Fibroblast of lung (primary cell): ENCODE data around the gene KRTDAP. TPM values are rescaled to one million over a fixed set of nuclear protein-coding genes. Genes with fewer than 3 reads are reported as not detected.
A peak's percentile ranks its signal among the peaks of the same experiment; 100 is the strongest.

Experiments
- DNase-seq, 2 donors: peaks; one replicate each; pipeline versions ENCODE4 v3.0.0 to v3.0.0-alpha.2; 2010; ENCODE audit warnings: low read depth in 2 of 2
- H2AFZ ChIP-seq: 2 replicates; pipeline ENCODE4 v1.5.1; 2012; ENCODE audit warnings: low read length, control low read depth, inconsistent platforms
- H3K27ac ChIP-seq: 2 replicates; pipeline ENCODE4 v1.5.1; 2011; ENCODE audit warnings: low read length, control low read depth; ENCODE audit not compliant: insufficient read depth
- H3K27me3 ChIP-seq: 2 replicates; pipeline ENCODE4 v1.5.1; 2011; ENCODE audit warnings: mild to moderate bottlenecking, low read length; ENCODE audit not compliant: control insufficient read depth, insufficient read depth
- H3K36me3 ChIP-seq: 2 replicates; pipeline ENCODE4 v1.5.1; 2011; ENCODE audit warnings: low read length; ENCODE audit not compliant: control insufficient read depth, insufficient read depth
- H3K4me1 ChIP-seq: 2 replicates; pipeline ENCODE4 v1.5.1; 2011; ENCODE audit warnings: low read length; ENCODE audit not compliant: control insufficient read depth, insufficient read depth; ENCODE audit errors: extremely low read depth
- H3K4me2 ChIP-seq: 2 replicates; pipeline ENCODE4 v1.5.1; 2011; ENCODE audit warnings: low read length, control low read depth; ENCODE audit not compliant: insufficient read depth; ENCODE audit errors: extremely low read depth
- H3K4me3 ChIP-seq, 4 experiments: fragments of 200-600 bp in 1 of 4; sonication (generic) in 1 of 4; replicated peaks in 1 of 4; 2 replicates each; pipeline ENCODE4 v1.5.1; 2011 to 2016; ENCODE audit warnings: low read length in 4 of 4, low read depth in 3 of 4, mild to moderate bottlenecking in 3 of 4, control low read depth in 2 of 4, inconsistent platforms in 1 of 4, mixed read lengths in 1 of 4; ENCODE audit not compliant: insufficient read depth in 1 of 4; ENCODE audit errors: control extremely low read depth in 1 of 4
- H3K79me2 ChIP-seq: 2 replicates; pipeline ENCODE4 v1.5.1; 2012; ENCODE audit warnings: mild to moderate bottlenecking, low read length, inconsistent platforms; ENCODE audit not compliant: control insufficient read depth, insufficient read depth
- H3K9ac ChIP-seq: 2 replicates; pipeline ENCODE4 v1.5.1; 2011; ENCODE audit warnings: mild to moderate bottlenecking, low read length, control low read depth; ENCODE audit not compliant: insufficient read depth
- H3K9me3 ChIP-seq: 2 replicates; pipeline ENCODE4 v1.5.1; 2012; ENCODE audit warnings: low read depth, low read length; ENCODE audit not compliant: control insufficient read depth, insufficient read depth
- H4K20me1 ChIP-seq: 2 replicates; pipeline ENCODE4 v1.5.1; 2011; ENCODE audit warnings: low read length; ENCODE audit not compliant: control insufficient read depth, insufficient read depth; ENCODE audit errors: extremely low read depth
- CTCF ChIP-seq, 2 donors: IDR thresholded peaks in 1 of 2; conservative IDR thresholded peaks in 1 of 2; 1 replicate in 1 of 2; 2 replicates in 1 of 2; pipeline ENCODE4 v1.5.1; 2011 to 2012; ENCODE audit warnings: low read length in 2 of 2, control low read depth in 1 of 2, inconsistent platforms in 1 of 2, low read depth in 1 of 2, mild to moderate bottlenecking in 1 of 2
- EZH2 ChIP-seq: IDR thresholded peaks from 2 replicates; pipeline ENCODE4 v1.5.1; 2012; ENCODE audit warnings: low read length, control low read depth, mild to moderate bottlenecking; ENCODE audit errors: missing control alignments
- polyA plus RNA-seq, 2 donors: library from polyadenylated mRNA; depleted of rRNA in 1 of 2; stranded (reverse) in 1 of 2; unstranded in 1 of 2; fragments of >200 nt; gene quantifications; 2 replicates each; pipeline ENCODE4 v1.2.1, GENCODE V29; 2011 to 2012; ENCODE audit warnings: missing spikeins in 1 of 2
- total RNA-seq: library from RNA; depleted of rRNA; stranded (reverse); fragments of >200 nt; gene quantifications from 2 replicates; pipeline ENCODE4 v1.2.1, GENCODE V29; 2014

KRTDAP gene
- total and polyA plus RNA-seq, 2 donors (not counting 1 experiment from before 2014, with no cell fraction given), result not detected

- H3K27ac ChIP-seq, result no peak overlapping the region
- no peaks in the 10 kb centered on the region for H3K79me2 ChIP-seq
- H3K27me3 ChIP-seq, result peaks cover 17% of the 10 kb centered on the region
- H3K4me1 ChIP-seq, result no peaks in the 10 kb centered on the region
- no peak for DNase-seq
- no peak for TF ChIP-seq EZH2
- TF ChIP-seq CTCF (conservative IDR thresholded peaks at IDR 0.05 in 1 of 2, IDR thresholded peaks at IDR 0.05 in 1 of 2; ENCODE audit: low read depth in 1 of 2, low read length in 2 of 2), result no peak
- no peak overlapping the region for H2AFZ ChIP-seq
- no peak overlapping the region for H3K9ac ChIP-seq
- no peaks in the 10 kb centered on the region for H4K20me1 ChIP-seq
- no peak overlapping the region for H3K4me3 ChIP-seq
- H3K4me2 ChIP-seq, result no peak overlapping the region
- H3K9me3 ChIP-seq, result no peaks in the 10 kb centered on the region
- H3K36me3 ChIP-seq, result no peaks in the 10 kb centered on the region
Observed at GRCh38 chr19:35502751-35503150, 12.5 kb upstream of the KRTDAP start.

GRCh38 chr19:35501684-35502083 is 11.4 kb upstream of the KRTDAP start:
- peaks cover 11% of the 10 kb centered on the region for H3K27me3 ChIP-seq
- no peak overlapping the region for H3K27ac ChIP-seq
- H3K9me3 ChIP-seq, result no peaks in the 10 kb centered on the region
- no peak overlapping the region for H3K4me2 ChIP-seq
- no peak overlapping the region for H3K9ac ChIP-seq
- no peak overlapping the region for H2AFZ ChIP-seq
- H3K4me3 ChIP-seq, result no peak overlapping the region
- TF ChIP-seq EZH2 (no peak), CTCF (conservative IDR thresholded peaks at IDR 0.05 in 1 of 2, IDR thresholded peaks at IDR 0.05 in 1 of 2; ENCODE audit: low read depth in 1 of 2, low read length in 2 of 2) (no peak)
- H3K79me2 ChIP-seq, result no peaks in the 10 kb centered on the region
- no peaks in the 10 kb centered on the region for H3K36me3 ChIP-seq
- no peaks in the 10 kb centered on the region for H4K20me1 ChIP-seq
- H3K4me1 ChIP-seq, result no peaks in the 10 kb centered on the region
- DNase-seq, result peak in 1 of 2 donors; percentile 9

- no peaks in the 10 kb centered on the region for H4K20me1 ChIP-seq
- H3K36me3 ChIP-seq, result no peaks in the 10 kb centered on the region
- H3K4me1 ChIP-seq, result no peaks in the 10 kb centered on the region
- H3K27me3 ChIP-seq, result peaks cover 8% of the 10 kb centered on the region
- H3K79me2 ChIP-seq, result no peaks in the 10 kb centered on the region
- no peak for TF ChIP-seq EZH2
- no peak for TF ChIP-seq CTCF (conservative IDR thresholded peaks at IDR 0.05 in 1 of 2, IDR thresholded peaks at IDR 0.05 in 1 of 2; ENCODE audit: low read depth in 1 of 2, low read length in 2 of 2)
- H3K9ac ChIP-seq, result no peak overlapping the region
- no peaks in the 10 kb centered on the region for H3K9me3 ChIP-seq
- no peak overlapping the region for H3K4me3 ChIP-seq
- H3K4me2 ChIP-seq, result no peak overlapping the region
- no peak for DNase-seq
- H3K27ac ChIP-seq, result no peak overlapping the region
- H2AFZ ChIP-seq, result no peak overlapping the region
Observed at GRCh38 chr19:35500611-35501010, 10.3 kb upstream of the KRTDAP start.
